ENCODE data around the gene GTF2A1L.

GRCh38 chr2:48674933-48675332 lies 57.3 kb downstream of the GTF2A1L start:
- TF ChIP-seq TAF1 (conservative IDR thresholded peaks at IDR 0.05) (no peak), CTCF (IDR thresholded peaks at IDR 0.05; ENCODE audit: low read depth, low read length, missing input control) (no peak), GABPA (IDR thresholded peaks at IDR 0.05 in 1 of 2, conservative IDR thresholded peaks at IDR 0.05 in 1 of 2) (no peak), YY1 (IDR thresholded peaks at IDR 0.05) (no peak), JUND (IDR thresholded peaks at IDR 0.05) (no peak), RAD21 (IDR thresholded peaks at IDR 0.05) (no peak)
- TF ChIP-seq, protein P1, sequence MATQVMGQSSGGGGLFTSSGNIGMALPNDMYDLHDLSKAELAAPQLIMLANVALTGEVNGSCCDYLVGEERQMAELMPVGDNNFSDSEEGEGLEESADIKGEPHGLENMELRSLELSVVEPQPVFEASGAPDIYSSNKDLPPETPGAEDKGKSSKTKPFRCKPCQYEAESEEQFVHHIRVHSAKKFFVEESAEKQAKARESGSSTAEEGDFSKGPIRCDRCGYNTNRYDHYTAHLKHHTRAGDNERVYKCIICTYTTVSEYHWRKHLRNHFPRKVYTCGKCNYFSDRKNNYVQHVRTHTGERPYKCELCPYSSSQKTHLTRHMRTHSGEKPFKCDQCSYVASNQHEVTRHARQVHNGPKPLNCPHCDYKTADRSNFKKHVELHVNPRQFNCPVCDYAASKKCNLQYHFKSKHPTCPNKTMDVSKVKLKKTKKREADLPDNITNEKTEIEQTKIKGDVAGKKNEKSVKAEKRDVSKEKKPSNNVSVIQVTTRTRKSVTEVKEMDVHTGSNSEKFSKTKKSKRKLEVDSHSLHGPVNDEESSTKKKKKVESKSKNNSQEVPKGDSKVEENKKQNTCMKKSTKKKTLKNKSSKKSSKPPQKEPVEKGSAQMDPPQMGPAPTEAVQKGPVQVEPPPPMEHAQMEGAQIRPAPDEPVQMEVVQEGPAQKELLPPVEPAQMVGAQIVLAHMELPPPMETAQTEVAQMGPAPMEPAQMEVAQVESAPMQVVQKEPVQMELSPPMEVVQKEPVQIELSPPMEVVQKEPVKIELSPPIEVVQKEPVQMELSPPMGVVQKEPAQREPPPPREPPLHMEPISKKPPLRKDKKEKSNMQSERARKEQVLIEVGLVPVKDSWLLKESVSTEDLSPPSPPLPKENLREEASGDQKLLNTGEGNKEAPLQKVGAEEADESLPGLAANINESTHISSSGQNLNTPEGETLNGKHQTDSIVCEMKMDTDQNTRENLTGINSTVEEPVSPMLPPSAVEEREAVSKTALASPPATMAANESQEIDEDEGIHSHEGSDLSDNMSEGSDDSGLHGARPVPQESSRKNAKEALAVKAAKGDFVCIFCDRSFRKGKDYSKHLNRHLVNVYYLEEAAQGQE (IDR thresholded peaks at IDR 0.05): no peak
